Stomach (tissue), 4 donors: ENCODE measurements around the gene CD44.

Experiments used
- CTCF ChIP-seq, 7 experiments: fragments of 450-650 bp in 4 of 7; fragments of 200-600 bp in 3 of 7; sonication (generic) in 3 of 7; IDR thresholded peaks; one replicate each; pipeline ENCODE4 v1.5.1; 2016 to 2019; ENCODE audit warnings: antibody characterized with exemption in 7 of 7, control low read depth in 2 of 7, mild to moderate bottlenecking in 1 of 7
- EP300 ChIP-seq: sonication (generic); formaldehyde crosslinking; IDR thresholded peaks from one replicate; pipeline ENCODE4 v1.6.1; 2017; ENCODE audit warnings: antibody characterized with exemption
- POLR2A ChIP-seq, 4 donors: fragments of 450-650 bp; IDR thresholded peaks; one replicate each; pipeline ENCODE4 v1.6.1; 2016; ENCODE audit warnings: antibody characterized with exemption in 4 of 4, control low read depth in 2 of 4, mild to moderate bottlenecking in 1 of 4, moderate library complexity in 1 of 4
- POLR2AphosphoS5 ChIP-seq, 3 donors: sonication (generic); formaldehyde crosslinking; IDR thresholded peaks; one replicate each; pipeline ENCODE4 v1.6.1; 2016; ENCODE audit warnings: antibody characterized with exemption in 3 of 3

- TF ChIP-seq EP300 (no peak), CTCF (IDR thresholded peaks at IDR 0.05) (no peak), POLR2AphosphoS5 (IDR thresholded peaks at IDR 0.05) (no peak), POLR2A (IDR thresholded peaks at IDR 0.05) (no peak)
Observed at GRCh38 chr11:35157814-35158700, 19.1 kb downstream of the CD44 start.
